ENCODE results near the gene DCXR. TPM values are rescaled to one million over a fixed set of nuclear protein-coding genes. Genes with fewer than 3 reads are reported as not detected.

Gene DCXR
- total and polyA plus RNA-seq, 10 of the 15 experiments (the other 5 are each of a cell fraction or from before 2014, with no cell fraction given), result 12.3 to 139 (median 88.9) TPM

DNA sequence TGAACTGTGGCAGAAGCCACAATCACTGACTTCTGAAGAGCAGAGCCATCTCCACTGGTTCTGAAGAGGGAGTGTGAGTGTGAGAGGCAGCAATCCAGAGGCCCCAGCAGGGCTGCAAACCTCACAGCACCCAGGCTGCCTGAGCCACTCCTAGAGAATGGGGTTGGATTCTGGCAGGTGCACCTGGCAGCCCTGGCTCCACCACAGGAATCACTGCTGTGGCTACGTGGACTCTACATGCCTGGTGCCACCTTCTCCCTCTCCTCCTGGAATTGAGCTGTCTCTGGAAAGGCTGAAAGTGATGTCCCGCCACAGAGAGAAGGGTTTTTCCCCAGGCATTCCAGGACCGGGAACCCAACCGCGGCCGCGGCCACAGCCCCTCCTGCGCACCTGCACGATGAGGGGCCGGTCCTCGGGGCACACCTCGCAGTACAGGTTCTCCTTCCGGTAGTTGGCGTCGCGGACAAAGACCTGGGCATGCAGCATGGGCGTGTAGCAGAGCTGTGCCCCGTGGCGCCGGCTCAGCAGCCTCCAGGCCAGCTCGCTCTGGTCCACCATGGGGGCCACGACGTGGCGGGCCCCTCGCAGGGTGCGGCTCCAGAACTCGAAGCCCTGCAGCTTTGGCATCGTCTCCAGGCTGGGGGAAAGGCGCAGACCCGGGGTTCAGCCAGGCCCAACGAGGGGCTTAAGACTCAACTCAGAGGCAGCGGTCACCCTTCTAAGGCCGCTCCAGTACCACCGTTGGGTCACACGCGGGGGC lies 27.1 kb upstream of the DCXR start (continued):
- no peak for TF ChIP-seq ZBTB40 (IDR thresholded peaks at IDR 0.05; ENCODE audit: borderline replicate concordance)
- TF ChIP-seq NFYB (IDR thresholded peaks at IDR 0.05; ENCODE audit: insufficient read depth, low read depth, low read length), result no peak
- TF ChIP-seq, protein P1, sequence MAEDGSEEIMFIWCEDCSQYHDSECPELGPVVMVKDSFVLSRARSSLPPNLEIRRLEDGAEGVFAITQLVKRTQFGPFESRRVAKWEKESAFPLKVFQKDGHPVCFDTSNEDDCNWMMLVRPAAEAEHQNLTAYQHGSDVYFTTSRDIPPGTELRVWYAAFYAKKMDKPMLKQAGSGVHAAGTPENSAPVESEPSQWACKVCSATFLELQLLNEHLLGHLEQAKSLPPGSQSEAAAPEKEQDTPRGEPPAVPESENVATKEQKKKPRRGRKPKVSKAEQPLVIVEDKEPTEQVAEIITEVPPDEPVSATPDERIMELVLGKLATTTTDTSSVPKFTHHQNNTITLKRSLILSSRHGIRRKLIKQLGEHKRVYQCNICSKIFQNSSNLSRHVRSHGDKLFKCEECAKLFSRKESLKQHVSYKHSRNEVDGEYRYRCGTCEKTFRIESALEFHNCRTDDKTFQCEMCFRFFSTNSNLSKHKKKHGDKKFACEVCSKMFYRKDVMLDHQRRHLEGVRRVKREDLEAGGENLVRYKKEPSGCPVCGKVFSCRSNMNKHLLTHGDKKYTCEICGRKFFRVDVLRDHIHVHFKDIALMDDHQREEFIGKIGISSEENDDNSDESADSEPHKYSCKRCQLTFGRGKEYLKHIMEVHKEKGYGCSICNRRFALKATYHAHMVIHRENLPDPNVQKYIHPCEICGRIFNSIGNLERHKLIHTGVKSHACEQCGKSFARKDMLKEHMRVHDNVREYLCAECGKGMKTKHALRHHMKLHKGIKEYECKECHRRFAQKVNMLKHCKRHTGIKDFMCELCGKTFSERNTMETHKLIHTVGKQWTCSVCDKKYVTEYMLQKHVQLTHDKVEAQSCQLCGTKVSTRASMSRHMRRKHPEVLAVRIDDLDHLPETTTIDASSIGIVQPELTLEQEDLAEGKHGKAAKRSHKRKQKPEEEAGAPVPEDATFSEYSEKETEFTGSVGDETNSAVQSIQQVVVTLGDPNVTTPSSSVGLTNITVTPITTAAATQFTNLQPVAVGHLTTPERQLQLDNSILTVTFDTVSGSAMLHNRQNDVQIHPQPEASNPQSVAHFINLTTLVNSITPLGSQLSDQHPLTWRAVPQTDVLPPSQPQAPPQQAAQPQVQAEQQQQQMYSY (CRISPR knock-in tag; IDR thresholded peaks at IDR 0.05), result no peak
- TF ChIP-seq YY1 (IDR thresholded peaks at IDR 0.05; ENCODE audit: low read depth, low read length), result no peak
- TF ChIP-seq RAD21 (IDR thresholded peaks at IDR 0.05; ENCODE audit: insufficient read depth, low read depth, low read length), result no peak
- no peak for TF ChIP-seq ZZZ3 (IDR thresholded peaks at IDR 0.05; ENCODE audit: control insufficient read depth, insufficient read length, low read depth)
- no peak for TF ChIP-seq ZNF217 (IDR thresholded peaks at IDR 0.05)
- TF ChIP-seq CREB1 (IDR thresholded peaks at IDR 0.05; ENCODE audit: low read depth), result no peak
- TF ChIP-seq TARDBP (IDR thresholded peaks at IDR 0.05; ENCODE audit: borderline replicate concordance), result no peak
